K562 (cell line): ENCODE results near the gene MYBPHL. TPM values are rescaled to one million over a fixed set of nuclear protein-coding genes. Genes with fewer than 3 reads are reported as not detected.
A peak's percentile ranks its signal among the peaks of the same experiment; 100 is the strongest.

Experiments
- BRF1 ChIP-seq: IDR thresholded peaks from 3 replicates; pipeline ENCODE4 v1.6.1; 2011; ENCODE audit warnings: borderline replicate concordance, mild to moderate bottlenecking; ENCODE audit not compliant: insufficient read length; ENCODE audit errors: extremely low read depth
- ELF2 ChIP-seq: fragments of 250-450 bp; sonication (Bioruptor Pico); IDR thresholded peaks from 2 replicates; pipeline ENCODE4 v1.5.0; 2021; ENCODE audit warnings: mild to moderate bottlenecking
- FIP1L1 ChIP-seq: fragments of 200-400 bp; formaldehyde crosslinking; IDR thresholded peaks from 2 replicates; pipeline ENCODE4 v1.6.1; 2018; ENCODE audit warnings: mild to moderate bottlenecking, low read depth, low read length; ENCODE audit not compliant: poor library complexity, severe bottlenecking
- MAFF ChIP-seq: IDR thresholded peaks from 2 replicates; pipeline ENCODE4 v1.6.1; 2012; ENCODE audit warnings: low read length, improper control_type of control experiment
- MCM5 ChIP-seq: fragments of 450-650 bp; IDR thresholded peaks from 2 replicates; pipeline ENCODE4 v1.6.1; 2016; ENCODE audit warnings: low read depth
- MTA3 ChIP-seq: fragments of 450-650 bp; formaldehyde crosslinking; IDR thresholded peaks from 2 replicates; pipeline ENCODE4 v1.6.1; 2017; ENCODE audit warnings: mild to moderate bottlenecking, borderline replicate concordance
- MTF1 ChIP-seq: fragments of 250-450 bp; sonication (Bioruptor Pico); IDR thresholded peaks from 2 replicates; pipeline ENCODE4 v1.9.0; 2021; ENCODE audit warnings: moderate library complexity, mild to moderate bottlenecking, inconsistent platforms, borderline replicate concordance
- MYC ChIP-seq, 2 experiments: fragments of 250-450 bp in 1 of 2; sonication (Bioruptor Pico) in 1 of 2; IDR thresholded peaks; 2 replicates each; pipeline versions ENCODE4 v1.5.1 to v1.6.1; 2012 to 2021; ENCODE audit warnings: low read depth in 2 of 2, borderline replicate concordance in 1 of 2, improper control_type of control experiment in 1 of 2, low read length in 1 of 2, mild to moderate bottlenecking in 1 of 2, moderate library complexity in 1 of 2
- NFATC3 ChIP-seq: fragments of 450-650 bp; IDR thresholded peaks from 2 replicates; pipeline ENCODE4 v1.6.1; 2017; ENCODE audit warnings: mild to moderate bottlenecking
- PCBP2 ChIP-seq: fragments of 200-400 bp; formaldehyde crosslinking; IDR thresholded peaks from 2 replicates; pipeline ENCODE4 v1.6.1; 2018; ENCODE audit warnings: low read length, low read depth, mild to moderate bottlenecking, moderate library complexity; ENCODE audit not compliant: poor library complexity, severe bottlenecking
- RBFOX2 ChIP-seq: fragments of 200-400 bp; formaldehyde crosslinking; IDR thresholded peaks from 2 replicates; pipeline ENCODE4 v1.6.1; 2017; ENCODE audit warnings: low read depth, mild to moderate bottlenecking, low read length, moderate library complexity
- SAFB2 ChIP-seq: fragments of 200-400 bp; formaldehyde crosslinking; IDR thresholded peaks from 2 replicates; pipeline ENCODE4 v1.6.1; 2018; ENCODE audit warnings: borderline replicate concordance, low read length, low read depth, moderate library complexity; ENCODE audit not compliant: severe bottlenecking
- SNRNP70 ChIP-seq: fragments of 200-400 bp; formaldehyde crosslinking; optimal IDR thresholded peaks from 2 replicates; pipeline ENCODE3; 2017; ENCODE audit warnings: low read depth, low read length
- STAT5A ChIP-seq: IDR thresholded peaks from 2 replicates; pipeline ENCODE4 v1.6.1; 2012; ENCODE audit warnings: low read length, inconsistent platforms, borderline replicate concordance
- THRAP3 ChIP-seq: fragments of 450-650 bp; IDR thresholded peaks from 2 replicates; pipeline ENCODE4 v1.6.1; 2016; ENCODE audit warnings: mild to moderate bottlenecking, inconsistent platforms, borderline replicate concordance
- ZNF253 ChIP-seq: fragments of 250-450 bp; sonication (Bioruptor Pico); conservative IDR thresholded peaks from 2 replicates; pipeline ENCODE4 v1.6.1; 2021; ENCODE audit warnings: mild to moderate bottlenecking
- ZNF318 ChIP-seq, 2 experiments: fragments of 450-650 bp; IDR thresholded peaks; 2 replicates each; pipeline ENCODE4 v1.6.1; 2016; ENCODE audit warnings: mild to moderate bottlenecking in 2 of 2, borderline replicate concordance in 1 of 2, low read depth in 1 of 2, moderate library complexity in 1 of 2
- polyA plus RNA-seq, 8 experiments: library from polyadenylated mRNA; depleted of rRNA in 4 of 8; stranded (reverse) in 5 of 8; unstranded in 3 of 8; fragments of >200 nt; fragmentation: Nextera tagmentation in 2 of 8; fragmentation: Illumina TruSeq in 1 of 8; extraction: Ambion mirVana in 2 of 8; extraction: Trizol in 1 of 8; gene quantifications; 2 replicates each; pipeline versions ENCODE4 v1.2.1 to v1.2.3, GENCODE V29; 2011 to 2014; ENCODE audit warnings: inconsistent platforms in 1 of 8, missing spikeins in 1 of 8
- total RNA-seq, 7 experiments: library from RNA; depleted of rRNA in 6 of 7; stranded (reverse); fragments of >200 nt in 6 of 7; fragmentation: Illumina TruSeq in 2 of 7; extraction: Trizol in 2 of 7; gene quantifications; 2 replicates each; pipeline versions ENCODE4 v1.2.1 to v1.2.3, GENCODE V29; 2011 to 2021; ENCODE audit warnings: low replicate concordance in 1 of 7
- TF ChIP-seq, protein P1 (sequence below): sonication (generic); formaldehyde crosslinking; IDR thresholded peaks from 2 replicates; pipeline ENCODE4 v1.8.0; 2022; ENCODE audit warnings: missing genetic modification reagents, mild to moderate bottlenecking, borderline replicate concordance

The MYBPHL gene
- total and polyA plus RNA-seq, 9 of the 15 experiments (the other 6 are each of a cell fraction or from before 2014, with no cell fraction given), result 0.20 to 1.9 (median 0.33) TPM

DNA sequence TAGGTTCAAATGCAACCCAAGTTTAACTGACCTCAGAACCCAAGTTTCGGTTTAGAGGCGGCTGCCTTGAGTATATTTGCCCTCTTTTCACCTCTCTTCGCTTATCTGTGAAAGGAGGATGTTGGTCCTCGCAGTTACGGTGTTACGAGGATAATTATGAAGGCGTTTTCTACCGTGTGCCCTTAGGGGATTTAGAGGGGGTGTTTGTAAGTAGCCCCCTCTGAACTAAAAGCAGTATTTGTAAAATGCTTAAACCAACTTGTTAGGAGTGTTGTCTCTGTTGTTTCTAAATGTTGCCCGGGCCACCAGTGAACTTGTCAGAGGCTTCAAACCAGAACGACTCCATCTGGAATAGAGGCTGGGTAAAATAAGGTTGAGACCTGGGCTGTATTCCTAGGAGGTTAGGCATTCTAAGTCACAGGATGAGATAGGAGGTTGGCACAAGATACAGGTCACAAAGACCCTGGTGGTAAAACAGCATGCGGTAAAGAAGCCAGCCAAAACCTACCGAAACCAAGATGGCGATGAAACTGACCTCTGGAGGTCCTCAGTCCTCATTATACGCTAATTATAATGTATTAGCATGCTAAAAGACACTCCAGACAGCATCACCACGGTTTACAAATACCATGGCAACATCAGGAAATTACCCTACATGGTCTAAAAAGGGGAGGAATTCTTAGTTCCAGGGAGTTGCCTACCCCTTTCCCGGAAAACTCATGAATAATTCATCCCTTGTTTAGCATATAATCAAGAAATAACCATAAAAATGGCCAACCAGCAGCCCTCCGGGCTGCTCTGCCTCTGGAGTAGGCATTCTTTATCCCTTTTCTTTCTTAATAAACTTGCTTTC lies 22.8 kb downstream of the MYBPHL start (continued):
- TF ChIP-seq ZNF253 (CRISPR knock-in tag) (no peak), MTA3 (no peak), THRAP3 (no peak), MTF1 (CRISPR knock-in tag) (no peak), MCM5 (no peak), BRF1 (no peak), SAFB2 (no peak), SNRNP70 (no peak), RBFOX2 (no peak), ELF2 (CRISPR knock-in tag) (peak; percentile 15; the same call in 1 of the 2 replicates), FIP1L1 (no peak), PCBP2 (no peak), MYC (IDR thresholded peaks at IDR 0.05; ENCODE audit: low read depth, low read length) (no peak), MYC (CRISPR knock-in tag; IDR thresholded peaks at IDR 0.05; ENCODE audit: borderline replicate concordance, low read depth) (no peak), STAT5A (no peak), NFATC3 (peak; percentile 70; the same call in 1 of the 2 replicates), MAFF (no peak), ZNF318 (IDR thresholded peaks at IDR 0.05; ENCODE audit: borderline replicate concordance in 1 of 2, low read depth in 1 of 2) (0 out of 4 replicates have a peak, but pooled peaks of 1 of the 2 experiments have one; percentile 33)
- TF ChIP-seq, protein P1, sequence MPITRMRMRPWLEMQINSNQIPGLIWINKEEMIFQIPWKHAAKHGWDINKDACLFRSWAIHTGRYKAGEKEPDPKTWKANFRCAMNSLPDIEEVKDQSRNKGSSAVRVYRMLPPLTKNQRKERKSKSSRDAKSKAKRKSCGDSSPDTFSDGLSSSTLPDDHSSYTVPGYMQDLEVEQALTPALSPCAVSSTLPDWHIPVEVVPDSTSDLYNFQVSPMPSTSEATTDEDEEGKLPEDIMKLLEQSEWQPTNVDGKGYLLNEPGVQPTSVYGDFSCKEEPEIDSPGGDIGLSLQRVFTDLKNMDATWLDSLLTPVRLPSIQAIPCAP (CRISPR knock-in tag), result no peak
